Measurements from ENCODE around the gene ST8SIA4.
A peak's percentile ranks its signal among the peaks of the same experiment; 100 is the strongest.
"Not testable (repeated sequence)": the region's sequence is repeated elsewhere in the genome, so short reads cannot be mapped to it uniquely, and the experiment has no call there.

ST8SIA4 gene

DNA sequence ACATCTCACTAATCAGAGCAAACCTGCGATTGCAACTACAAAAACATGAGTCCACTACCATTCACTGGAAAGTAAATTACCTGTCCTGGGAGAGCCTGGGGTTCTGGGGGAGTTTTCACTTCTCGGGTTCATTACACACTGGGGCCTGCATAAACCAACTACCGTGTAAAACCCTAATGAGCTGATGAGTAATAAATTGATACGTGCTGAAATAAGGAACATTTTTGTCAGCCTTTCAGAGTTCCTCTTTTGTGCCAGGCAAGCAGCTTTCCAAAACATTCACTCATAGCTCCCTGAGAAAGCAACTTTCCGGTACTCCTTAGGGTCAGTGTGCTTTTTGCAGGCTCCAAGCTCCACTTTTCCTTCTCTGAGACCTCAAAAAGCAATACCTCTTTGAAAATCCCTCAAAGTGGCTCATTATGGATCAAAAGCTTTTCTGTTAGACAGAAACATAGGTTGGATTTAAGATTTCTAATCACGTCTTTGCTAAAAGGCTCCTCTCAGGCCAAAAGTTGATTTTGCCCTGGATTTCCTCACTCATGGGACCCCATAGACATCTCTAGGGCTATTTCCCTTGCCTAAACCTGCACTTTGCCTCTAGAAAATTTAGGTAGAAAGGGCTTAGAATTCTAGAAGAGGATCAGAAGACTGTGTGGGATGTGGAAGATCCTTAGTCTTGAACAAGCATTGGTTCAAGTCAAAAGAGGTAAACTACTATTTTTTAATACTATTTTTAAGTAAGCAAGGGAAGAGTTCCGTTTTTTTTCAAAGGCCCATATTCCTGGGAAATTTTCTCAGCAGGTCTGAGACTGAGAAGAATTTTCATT, 74.8 kb downstream of the ST8SIA4 start:
- peak; percentile 68 for ATAC-seq

- peak in 1 of 2 donors; percentile 17 for ATAC-seq
Measured at GRCh38 chr5:100827481-100827889, 75.6 kb downstream of the ST8SIA4 start.

GRCh38 chr5:100826133-100826532, 76.9 kb downstream of the ST8SIA4 start:
- ATAC-seq, result peak; percentile 15 to 55

DNA sequence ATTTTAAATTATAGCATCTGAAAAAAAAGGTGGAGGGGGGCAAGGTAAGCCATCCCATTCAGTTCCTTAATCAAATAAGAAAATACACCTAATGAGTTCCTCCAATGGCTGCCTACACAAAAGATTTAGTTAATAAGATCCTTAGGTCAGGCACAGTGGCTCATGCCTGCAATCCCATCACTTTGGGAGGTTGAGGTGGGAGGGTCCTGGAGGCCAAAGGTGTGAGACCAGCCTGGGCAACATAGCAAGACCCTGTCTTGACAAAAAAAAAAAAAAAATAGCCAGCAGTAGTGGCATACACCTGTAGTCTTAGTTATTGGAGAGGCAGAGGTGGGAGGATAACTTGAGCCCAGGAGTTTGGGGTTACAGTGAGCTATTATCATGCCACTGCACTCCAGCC, 78.4 kb downstream of the ST8SIA4 start:
- no peak for ATAC-seq

GRCh38 chr5:100823812-100824211, 79.3 kb downstream of the ST8SIA4 start:
- ATAC-seq, result no peak

- ATAC-seq, result no peak
Measured at GRCh38 chr5:100821751-100822150, 81.3 kb downstream of the ST8SIA4 start.

- peak in 1 of 2 donors; percentile 38 for ATAC-seq
Measured at GRCh38 chr5:100818340-100818739, 84.7 kb downstream of the ST8SIA4 start.

GRCh38 chr5:100803397-100803796, 99.7 kb downstream of the ST8SIA4 start:
- no peak for ATAC-seq

DNA sequence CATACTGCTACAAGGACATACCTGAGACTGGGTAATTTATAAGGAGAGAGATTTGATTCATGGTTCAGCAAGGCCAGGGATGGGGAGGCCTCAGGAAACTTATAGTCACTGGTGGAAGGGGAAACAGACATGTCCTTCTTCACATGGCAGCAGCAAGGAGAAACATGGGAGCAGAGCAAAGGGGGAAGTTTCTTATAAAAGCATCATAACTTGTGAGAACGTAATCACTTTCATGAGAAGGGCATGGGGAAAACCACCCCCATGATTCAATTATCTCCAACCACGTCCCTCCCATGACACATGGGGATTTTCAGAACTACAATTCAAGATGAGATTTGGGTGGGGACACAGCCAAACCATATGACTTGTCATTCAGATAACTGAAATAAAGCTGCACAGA, 100.9 kb downstream of the ST8SIA4 start:
- peak in 1 of 2 donors; percentile 13 for ATAC-seq

GRCh38 chr5:100800562-100800961, 102.5 kb downstream of the ST8SIA4 start:
- peak in 1 of 2 donors; percentile 13 for ATAC-seq

DNA sequence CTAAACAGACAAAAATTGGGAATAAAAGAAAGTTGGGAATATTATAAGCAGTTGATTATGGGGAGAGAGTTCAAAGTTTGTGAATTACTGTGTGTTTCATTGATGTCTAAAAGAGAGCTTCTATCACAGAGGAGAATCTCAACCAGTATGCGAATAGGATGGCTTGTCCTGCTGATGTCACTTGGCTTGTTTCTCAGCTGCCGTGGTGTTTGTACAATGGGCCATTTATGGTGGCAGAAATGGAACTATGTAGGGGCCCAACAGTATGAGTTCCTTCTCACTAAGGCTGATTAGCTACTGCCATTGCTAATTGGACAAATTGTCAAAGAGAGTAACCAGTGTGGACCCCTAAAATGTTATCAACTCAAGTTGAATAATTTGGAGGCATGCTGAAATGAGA, 103.9 kb downstream of the ST8SIA4 start:
- ATAC-seq, result no peak

DNA sequence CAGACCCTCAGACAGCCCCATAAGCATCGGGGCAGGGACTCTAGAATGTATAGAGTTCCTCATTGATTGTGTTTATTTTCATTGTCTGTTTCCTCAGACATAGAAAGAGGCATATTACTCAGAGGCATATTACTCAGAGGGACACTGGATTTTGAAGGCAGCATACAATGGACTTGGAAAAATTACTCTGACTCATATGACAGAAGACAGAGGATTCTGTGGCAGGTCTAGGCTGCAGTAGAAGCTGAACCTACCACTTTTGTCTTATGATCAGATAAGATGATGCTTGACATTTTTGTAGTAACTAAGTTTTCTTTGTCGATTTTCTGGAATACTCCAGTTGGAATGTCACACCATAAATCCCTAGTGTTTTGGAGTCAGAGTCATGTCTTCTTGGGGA, 105.2 kb downstream of the ST8SIA4 start:
- ATAC-seq, result no peak

DNA sequence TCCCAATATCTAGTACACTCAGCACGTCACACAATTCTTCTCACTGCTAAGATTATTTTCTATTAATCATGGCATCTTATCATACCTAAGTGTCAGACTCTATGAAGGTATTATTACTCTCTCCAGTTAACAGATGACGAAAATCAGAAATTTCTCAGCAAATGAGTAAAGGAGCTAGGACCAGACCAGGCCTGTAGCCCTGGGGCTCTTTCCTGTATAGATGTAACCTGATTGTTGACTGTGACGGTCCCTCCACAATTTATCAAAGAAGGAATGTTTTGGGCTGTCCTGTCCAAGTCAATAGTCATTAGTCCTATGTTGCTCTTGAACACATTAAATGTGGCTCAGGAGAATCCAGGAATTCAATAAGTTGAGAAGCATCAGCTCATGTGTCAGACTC, 106.2 kb downstream of the ST8SIA4 start:
- ATAC-seq, result no peak

- ATAC-seq, result no peak
Measured at GRCh38 chr5:100794844-100795243, 108.2 kb downstream of the ST8SIA4 start.

DNA sequence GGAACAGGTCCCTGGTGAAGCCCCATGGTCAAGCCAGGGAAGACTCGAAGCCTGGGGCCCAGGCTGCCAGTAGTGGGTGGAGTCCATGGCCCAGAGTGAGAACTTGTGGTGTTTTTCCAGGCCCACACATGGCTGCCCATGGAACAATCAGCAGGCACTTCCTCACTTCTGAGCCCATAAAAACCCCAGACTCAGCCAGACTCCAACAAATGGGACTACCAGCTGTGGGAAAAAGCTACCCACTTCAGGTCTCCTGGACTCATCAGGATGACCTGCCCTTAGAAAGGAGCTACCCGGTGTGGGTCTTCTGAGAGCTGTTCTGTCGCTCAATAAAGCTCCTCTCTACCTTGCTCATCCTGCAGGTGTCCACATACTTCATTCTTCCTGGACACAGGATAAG, 108.9 kb downstream of the ST8SIA4 start:
- ATAC-seq, result no peak

DNA sequence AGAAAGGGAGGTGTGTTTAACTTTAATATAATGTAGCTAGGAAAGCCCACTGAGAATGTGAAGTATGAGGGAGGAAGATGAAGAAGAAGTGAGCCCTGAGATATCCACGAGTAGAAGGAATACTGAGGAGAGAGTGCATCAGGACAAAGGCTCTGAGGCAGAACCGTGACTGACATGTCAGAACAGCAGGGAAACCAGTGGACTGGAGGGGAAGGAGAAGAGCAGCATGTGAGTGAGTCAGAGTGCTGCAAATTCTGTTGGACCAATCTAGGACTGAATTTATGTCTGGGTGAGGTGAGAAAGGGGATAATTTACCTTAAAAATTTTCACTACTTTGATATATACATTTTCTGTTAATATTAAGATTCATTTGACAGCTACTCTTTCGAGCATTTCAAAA, 110.3 kb downstream of the ST8SIA4 start:
- no peak for ATAC-seq

DNA sequence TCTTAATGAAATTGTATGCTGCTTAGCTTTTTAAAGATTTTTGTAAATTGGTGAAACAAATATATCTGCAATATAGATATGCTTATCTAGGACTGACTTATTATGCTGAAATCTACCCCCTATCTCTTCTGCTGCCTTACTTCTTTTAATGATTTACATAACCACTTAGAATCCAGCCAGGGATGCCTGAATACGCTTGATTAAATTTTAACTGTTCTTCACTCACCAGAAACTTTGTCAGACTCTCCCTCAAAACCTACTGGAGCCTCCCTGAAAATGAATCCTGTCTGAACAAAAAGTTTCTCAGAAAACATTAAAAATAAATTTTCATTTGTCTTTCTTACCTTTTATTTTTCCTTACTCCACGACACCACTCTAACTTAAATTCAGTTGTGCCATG, 111.7 kb downstream of the ST8SIA4 start:
- ATAC-seq, result no peak

- ATAC-seq, result no peak
Measured at GRCh38 chr5:100790951-100791350, 112.1 kb downstream of the ST8SIA4 start.

GRCh38 chr5:100790170-100790665, 112.9 kb downstream of the ST8SIA4 start:
- no peak for ATAC-seq

GRCh38 chr5:100789694-100790093, 113.4 kb downstream of the ST8SIA4 start:
- no peak for ATAC-seq

DNA sequence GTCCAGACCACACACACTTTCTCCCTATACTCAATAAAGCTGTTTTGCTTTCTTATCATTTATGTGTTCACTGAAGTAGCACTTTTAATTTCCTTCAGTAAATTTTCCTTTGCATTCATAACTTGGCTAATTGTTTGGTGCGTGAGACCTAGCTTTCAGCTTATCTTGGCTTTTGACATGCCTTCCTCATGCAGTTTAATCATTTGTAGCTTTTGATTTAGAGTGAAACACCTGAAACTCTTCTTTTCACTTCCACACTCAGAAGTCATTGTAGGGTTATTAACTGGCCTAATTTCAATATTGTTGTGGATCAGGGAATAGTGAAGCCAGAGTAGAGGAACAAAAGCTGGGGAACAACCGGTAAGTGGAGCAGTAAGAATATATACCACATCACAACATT, 114.7 kb downstream of the ST8SIA4 start:
- ATAC-seq, result no peak

DNA sequence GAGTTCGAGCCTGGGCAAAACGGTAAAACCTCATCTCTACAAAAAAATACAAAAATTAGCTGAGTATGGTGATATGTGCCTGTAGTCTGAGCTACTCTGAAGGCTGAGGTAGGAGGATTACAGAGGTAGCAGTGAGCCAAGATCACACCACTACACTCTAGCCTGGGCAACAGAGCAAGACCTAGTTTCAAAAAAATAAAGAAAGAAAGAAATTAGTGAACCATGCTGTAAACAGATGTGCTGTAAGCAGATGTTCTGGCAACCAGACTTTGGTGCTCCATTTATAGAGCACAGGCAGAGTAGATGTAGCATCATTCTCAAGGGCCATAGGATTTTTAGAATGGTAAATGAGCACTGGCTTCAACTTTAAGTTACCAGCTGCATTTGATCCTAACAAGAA, 115.4 kb downstream of the ST8SIA4 start:
- no peak for ATAC-seq

DNA sequence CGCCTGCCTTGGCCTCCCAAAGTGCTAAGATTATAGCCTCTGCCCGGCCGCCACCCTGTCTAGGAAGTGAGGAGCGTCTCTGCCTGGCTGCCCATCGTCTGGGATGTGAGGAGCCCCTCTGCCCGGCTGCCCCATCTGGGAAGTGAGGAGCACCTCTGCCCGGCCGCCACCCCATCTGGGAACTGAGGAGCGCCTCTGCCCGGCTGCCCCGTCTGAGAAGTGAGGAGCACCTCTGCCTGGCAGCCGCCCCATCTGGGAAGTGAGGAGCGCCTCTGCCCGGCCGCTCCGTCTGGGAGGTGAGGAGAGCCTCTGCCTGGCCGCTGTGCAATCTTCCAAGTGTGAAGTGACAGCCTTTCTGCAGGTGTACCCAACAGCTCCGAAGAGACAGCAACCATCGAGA, 117.5 kb downstream of the ST8SIA4 start:
- ATAC-seq, result not testable (repeated sequence)

GRCh38 chr5:100780376-100780870, 122.7 kb downstream of the ST8SIA4 start:
- ATAC-seq, result peak; percentile 83 to 86

Data from activated CD4-positive, CD25-positive, alpha-beta regulatory T cell treated with anti-CD3 and anti-CD28 coated beads, Interleukin-2, amount 50 U/mL, for 24 hours (primary cell).